Measurements from ENCODE around the gene SLC37A1. TPM values are rescaled to one million over a fixed set of nuclear protein-coding genes. Genes with fewer than 3 reads are reported as not detected.

The SLC37A1 gene
- total and polyA plus RNA-seq, 2 of the 13 experiments (the other 11 are each of a cell fraction or from before 2014, with no cell fraction given), result 0.22 to 0.40 TPM

DNA sequence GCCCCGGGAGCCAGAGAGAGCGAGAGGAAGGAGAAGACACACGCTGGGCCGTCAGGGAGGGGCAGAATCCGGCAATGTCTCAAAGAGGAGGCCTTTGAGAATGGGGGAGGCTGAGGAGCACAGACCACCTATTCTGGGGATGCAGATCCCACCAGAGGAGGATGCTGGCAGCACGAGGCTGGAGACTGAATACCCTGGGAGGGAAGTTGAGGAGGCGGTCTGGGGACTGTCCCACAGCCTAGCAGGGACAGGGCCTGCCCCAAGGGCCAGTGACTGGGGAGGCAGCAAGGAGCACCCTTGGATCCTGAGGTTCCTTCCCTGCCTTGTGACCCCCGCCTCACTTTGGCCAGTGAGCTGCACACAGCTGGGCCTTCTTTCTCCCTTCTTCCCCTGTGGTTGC, 49.2 kb downstream of the SLC37A1 start:
- peak overlapping the region in 1 of 3 experiments; percentile 49; a peak in 2 of 6 replicates for H3K4me3 ChIP-seq (replicated peaks in 1 of 3; ENCODE audit: insufficient read depth in 1 of 3, low read depth in 2 of 3, low read length in 3 of 3)
- no TSS peak for BruUV-seq (replicated peaks)
- H3K4me1 ChIP-seq (ENCODE audit: insufficient read depth, low read length), result peaks cover 45% of the 10 kb centered on the region
- FAIRE-seq (no peak), ATAC-seq (no peak), DNase-seq (ENCODE audit: low spot score) (no peak)
- H3K27me3 ChIP-seq (ENCODE audit: control insufficient read depth in 1 of 2, insufficient read depth in 2 of 2, low read length in 2 of 2), result peaks cover 0 to 3% of the 10 kb centered on the region in 2 experiments; a peak in 1 of 5 replicates
- POLR2A ChIA-PET, result no interaction called here
- H3K36me3 ChIP-seq (replicated peaks in 1 of 2; ENCODE audit: control insufficient read depth in 1 of 2, insufficient read depth in 2 of 2, low read length in 2 of 2), result no peaks in the 10 kb centered on the region
- in situ Hi-C loops (cut with HindIII; ENCODE audit: extremely low pct_ligation_motif_present, low pct_unique_long_range_greater_than_20kb), result no loop called here
- H3K9ac ChIP-seq (ENCODE audit: insufficient read depth, low read depth, low read length), result no peak overlapping the region
- H3K79me2 ChIP-seq (ENCODE audit: insufficient read depth, low read length), result no peaks in the 10 kb centered on the region
- H4K20me1 ChIP-seq (ENCODE audit: insufficient read depth, low read length), result no peaks in the 10 kb centered on the region
- H3K9me3 ChIP-seq (ENCODE audit: low read length), result no peaks in the 10 kb centered on the region
- intact Hi-C loops (cut with micrococcal nuclease; ENCODE audit: unreplicated experiment), result no loop called here
- 86% methylated on average over 6 of the region's 8 CpGs for WGBS (ENCODE audit: low lambda C conversion rate)
- peak overlapping the region; percentile 77; the same call in 1 of the 2 replicates for H3K4me2 ChIP-seq (ENCODE audit: low read depth, low read length)
- H3K27ac ChIP-seq (ENCODE audit: extremely low read length, insufficient read depth, low read length), result no peak overlapping the region
- CTCF ChIA-PET (ENCODE audit: low intra/inter-chr PET ratio, low total read pairs), result no interaction called here
- peak overlapping the region; percentile 83 for H2AFZ ChIP-seq (ENCODE audit: low read length)
- TF ChIP-seq SATB2 (CRISPR knock-in tag; IDR thresholded peaks at IDR 0.05) (no peak), U2AF2 (IDR thresholded peaks at IDR 0.05; ENCODE audit: low read depth, low read length) (no peak), ZNF674 (CRISPR knock-in tag; IDR thresholded peaks at IDR 0.05; ENCODE audit: low read depth) (no peak), ETV6 (CRISPR knock-in tag; conservative IDR thresholded peaks at IDR 0.05) (no peak), NR3C1 (CRISPR knock-in tag; IDR thresholded peaks at IDR 0.05) (no peak), ZSCAN9 (CRISPR knock-in tag; IDR thresholded peaks at IDR 0.05; ENCODE audit: borderline replicate concordance) (no peak), RARA (CRISPR knock-in tag; IDR thresholded peaks at IDR 0.05) (no peak), SRSF1 (optimal IDR thresholded peaks at IDR 0.05; ENCODE audit: low read depth, low read length) (no peak)
- TF ChIP-seq, protein P1, sequence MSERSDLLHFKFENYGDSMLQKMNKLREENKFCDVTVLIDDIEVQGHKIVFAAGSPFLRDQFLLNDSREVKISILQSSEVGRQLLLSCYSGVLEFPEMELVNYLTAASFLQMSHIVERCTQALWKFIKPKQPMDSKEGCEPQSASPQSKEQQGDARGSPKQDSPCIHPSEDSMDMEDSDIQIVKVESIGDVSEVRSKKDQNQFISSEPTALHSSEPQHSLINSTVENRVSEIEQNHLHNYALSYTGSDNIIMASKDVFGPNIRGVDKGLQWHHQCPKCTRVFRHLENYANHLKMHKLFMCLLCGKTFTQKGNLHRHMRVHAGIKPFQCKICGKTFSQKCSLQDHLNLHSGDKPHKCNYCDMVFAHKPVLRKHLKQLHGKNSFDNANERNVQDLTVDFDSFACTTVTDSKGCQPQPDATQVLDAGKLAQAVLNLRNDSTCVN (CRISPR knock-in tag; IDR thresholded peaks at IDR 0.05; ENCODE audit: borderline replicate concordance), result no peak
- TF ChIP-seq, protein P2, sequence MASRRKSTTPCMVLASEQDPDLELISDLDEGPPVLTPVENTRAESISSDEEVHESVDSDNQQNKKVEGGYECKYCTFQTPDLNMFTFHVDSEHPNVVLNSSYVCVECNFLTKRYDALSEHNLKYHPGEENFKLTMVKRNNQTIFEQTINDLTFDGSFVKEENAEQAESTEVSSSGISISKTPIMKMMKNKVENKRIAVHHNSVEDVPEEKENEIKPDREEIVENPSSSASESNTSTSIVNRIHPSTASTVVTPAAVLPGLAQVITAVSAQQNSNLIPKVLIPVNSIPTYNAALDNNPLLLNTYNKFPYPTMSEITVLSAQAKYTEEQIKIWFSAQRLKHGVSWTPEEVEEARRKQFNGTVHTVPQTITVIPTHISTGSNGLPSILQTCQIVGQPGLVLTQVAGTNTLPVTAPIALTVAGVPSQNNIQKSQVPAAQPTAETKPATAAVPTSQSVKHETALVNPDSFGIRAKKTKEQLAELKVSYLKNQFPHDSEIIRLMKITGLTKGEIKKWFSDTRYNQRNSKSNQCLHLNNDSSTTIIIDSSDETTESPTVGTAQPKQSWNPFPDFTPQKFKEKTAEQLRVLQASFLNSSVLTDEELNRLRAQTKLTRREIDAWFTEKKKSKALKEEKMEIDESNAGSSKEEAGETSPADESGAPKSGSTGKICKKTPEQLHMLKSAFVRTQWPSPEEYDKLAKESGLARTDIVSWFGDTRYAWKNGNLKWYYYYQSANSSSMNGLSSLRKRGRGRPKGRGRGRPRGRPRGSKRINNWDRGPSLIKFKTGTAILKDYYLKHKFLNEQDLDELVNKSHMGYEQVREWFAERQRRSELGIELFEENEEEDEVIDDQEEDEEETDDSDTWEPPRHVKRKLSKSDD (CRISPR knock-in tag; IDR thresholded peaks at IDR 0.05; ENCODE audit: low read depth), result no peak
- TF ChIP-seq, protein P3, sequence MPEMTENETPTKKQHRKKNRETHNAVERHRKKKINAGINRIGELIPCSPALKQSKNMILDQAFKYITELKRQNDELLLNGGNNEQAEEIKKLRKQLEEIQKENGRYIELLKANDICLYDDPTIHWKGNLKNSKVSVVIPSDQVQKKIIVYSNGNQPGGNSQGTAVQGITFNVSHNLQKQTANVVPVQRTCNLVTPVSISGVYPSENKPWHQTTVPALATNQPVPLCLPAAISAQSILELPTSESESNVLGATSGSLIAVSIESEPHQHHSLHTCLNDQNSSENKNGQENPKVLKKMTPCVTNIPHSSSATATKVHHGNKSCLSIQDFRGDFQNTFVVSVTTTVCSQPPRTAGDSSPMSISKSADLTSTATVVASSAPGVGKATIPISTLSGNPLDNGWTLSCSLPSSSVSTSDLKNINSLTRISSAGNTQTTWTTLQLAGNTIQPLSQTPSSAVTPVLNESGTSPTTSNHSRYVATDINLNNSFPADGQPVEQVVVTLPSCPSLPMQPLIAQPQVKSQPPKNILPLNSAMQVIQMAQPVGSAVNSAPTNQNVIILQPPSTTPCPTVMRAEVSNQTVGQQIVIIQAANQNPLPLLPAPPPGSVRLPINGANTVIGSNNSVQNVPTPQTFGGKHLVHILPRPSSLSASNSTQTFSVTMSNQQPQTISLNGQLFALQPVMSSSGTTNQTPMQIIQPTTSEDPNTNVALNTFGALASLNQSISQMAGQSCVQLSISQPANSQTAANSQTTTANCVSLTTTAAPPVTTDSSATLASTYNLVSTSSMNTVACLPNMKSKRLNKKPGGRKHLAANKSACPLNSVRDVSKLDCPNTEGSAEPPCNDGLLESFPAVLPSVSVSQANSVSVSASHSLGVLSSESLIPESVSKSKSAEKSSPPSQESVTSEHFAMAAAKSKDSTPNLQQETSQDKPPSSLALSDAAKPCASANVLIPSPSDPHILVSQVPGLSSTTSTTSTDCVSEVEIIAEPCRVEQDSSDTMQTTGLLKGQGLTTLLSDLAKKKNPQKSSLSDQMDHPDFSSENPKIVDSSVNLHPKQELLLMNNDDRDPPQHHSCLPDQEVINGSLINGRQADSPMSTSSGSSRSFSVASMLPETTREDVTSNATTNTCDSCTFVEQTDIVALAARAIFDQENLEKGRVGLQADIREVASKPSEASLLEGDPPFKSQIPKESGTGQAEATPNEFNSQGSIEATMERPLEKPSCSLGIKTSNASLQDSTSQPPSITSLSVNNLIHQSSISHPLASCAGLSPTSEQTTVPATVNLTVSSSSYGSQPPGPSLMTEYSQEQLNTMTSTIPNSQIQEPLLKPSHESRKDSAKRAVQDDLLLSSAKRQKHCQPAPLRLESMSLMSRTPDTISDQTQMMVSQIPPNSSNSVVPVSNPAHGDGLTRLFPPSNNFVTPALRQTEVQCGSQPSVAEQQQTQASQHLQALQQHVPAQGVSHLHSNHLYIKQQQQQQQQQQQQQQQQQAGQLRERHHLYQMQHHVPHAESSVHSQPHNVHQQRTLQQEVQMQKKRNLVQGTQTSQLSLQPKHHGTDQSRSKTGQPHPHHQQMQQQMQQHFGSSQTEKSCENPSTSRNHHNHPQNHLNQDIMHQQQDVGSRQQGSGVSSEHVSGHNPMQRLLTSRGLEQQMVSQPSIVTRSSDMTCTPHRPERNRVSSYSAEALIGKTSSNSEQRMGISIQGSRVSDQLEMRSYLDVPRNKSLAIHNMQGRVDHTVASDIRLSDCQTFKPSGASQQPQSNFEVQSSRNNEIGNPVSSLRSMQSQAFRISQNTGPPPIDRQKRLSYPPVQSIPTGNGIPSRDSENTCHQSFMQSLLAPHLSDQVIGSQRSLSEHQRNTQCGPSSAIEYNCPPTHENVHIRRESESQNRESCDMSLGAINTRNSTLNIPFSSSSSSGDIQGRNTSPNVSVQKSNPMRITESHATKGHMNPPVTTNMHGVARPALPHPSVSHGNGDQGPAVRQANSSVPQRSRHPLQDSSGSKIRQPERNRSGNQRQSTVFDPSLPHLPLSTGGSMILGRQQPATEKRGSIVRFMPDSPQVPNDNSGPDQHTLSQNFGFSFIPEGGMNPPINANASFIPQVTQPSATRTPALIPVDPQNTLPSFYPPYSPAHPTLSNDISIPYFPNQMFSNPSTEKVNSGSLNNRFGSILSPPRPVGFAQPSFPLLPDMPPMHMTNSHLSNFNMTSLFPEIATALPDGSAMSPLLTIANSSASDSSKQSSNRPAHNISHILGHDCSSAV (CRISPR knock-in tag; IDR thresholded peaks at IDR 0.05; ENCODE audit: borderline replicate concordance), result no peak
- TF ChIP-seq, protein P4, sequence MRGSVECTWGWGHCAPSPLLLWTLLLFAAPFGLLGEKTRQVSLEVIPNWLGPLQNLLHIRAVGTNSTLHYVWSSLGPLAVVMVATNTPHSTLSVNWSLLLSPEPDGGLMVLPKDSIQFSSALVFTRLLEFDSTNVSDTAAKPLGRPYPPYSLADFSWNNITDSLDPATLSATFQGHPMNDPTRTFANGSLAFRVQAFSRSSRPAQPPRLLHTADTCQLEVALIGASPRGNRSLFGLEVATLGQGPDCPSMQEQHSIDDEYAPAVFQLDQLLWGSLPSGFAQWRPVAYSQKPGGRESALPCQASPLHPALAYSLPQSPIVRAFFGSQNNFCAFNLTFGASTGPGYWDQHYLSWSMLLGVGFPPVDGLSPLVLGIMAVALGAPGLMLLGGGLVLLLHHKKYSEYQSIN (CRISPR knock-in tag; IDR thresholded peaks at IDR 0.05; ENCODE audit: borderline replicate concordance), result no peak

All from HepG2 (cell line).